HFFc6 (cell line): Measurements from ENCODE around the gene PIGR. TPM values are rescaled to one million over a fixed set of nuclear protein-coding genes. Genes with fewer than 3 reads are reported as not detected.
A peak's percentile ranks its signal among the peaks of the same experiment; 100 is the strongest.

Experiments used
- DNase-seq: peaks from one replicate; pipeline ENCODE4 v3.0.0-alpha.2; 2018
- H3K27ac Mint-ChIP-seq: 2 replicates; pipeline ENCODE4 v1.8.0; 2020; ENCODE audit warnings: mild to moderate bottlenecking, mixed read lengths
- H3K27me3 Mint-ChIP-seq: 2 replicates; pipeline ENCODE4 v1.8.0; 2021; ENCODE audit warnings: mild to moderate bottlenecking, moderate library complexity, mixed read lengths; ENCODE audit not compliant: insufficient read depth
- H3K36me3 Mint-ChIP-seq: 2 replicates; pipeline ENCODE4 v1.8.0; 2021; ENCODE audit warnings: low read depth, mixed read lengths
- H3K4me1 Mint-ChIP-seq: 2 replicates; pipeline ENCODE4 v1.8.0; 2020; ENCODE audit warnings: low read depth, mixed read lengths
- H3K4me3 Mint-ChIP-seq: 2 replicates; pipeline ENCODE4 v1.8.0; 2020; ENCODE audit warnings: mild to moderate bottlenecking, moderate library complexity, mixed read lengths
- H3K9me3 Mint-ChIP-seq: 2 replicates; pipeline ENCODE4 v1.8.0; 2020; ENCODE audit warnings: mild to moderate bottlenecking, mixed read lengths
- total RNA-seq, 6 experiments: library from RNA; stranded (reverse); fragmentation: NEBNext Ultra II Directional; extraction: Animal tissue kit (Norgen Biotek cat#: 25700); gene quantifications; 2 replicates in 1 of 6; 3 replicates in 5 of 6; pipeline ENCODE4 v1.2.3, GENCODE V29; 2021
- TF ChIP-seq, protein P1 (sequence below): fragments of 200-600 bp; sonication (generic); IDR thresholded peaks from 2 replicates; pipeline ENCODE4 v1.5.0; 2021; ENCODE audit warnings: antibody characterized with exemption, mild to moderate bottlenecking

The PIGR gene
- total RNA-seq, 6 experiments from 2014 or later = 0.14 to 0.26 TPM; not detected in 4

DNA sequence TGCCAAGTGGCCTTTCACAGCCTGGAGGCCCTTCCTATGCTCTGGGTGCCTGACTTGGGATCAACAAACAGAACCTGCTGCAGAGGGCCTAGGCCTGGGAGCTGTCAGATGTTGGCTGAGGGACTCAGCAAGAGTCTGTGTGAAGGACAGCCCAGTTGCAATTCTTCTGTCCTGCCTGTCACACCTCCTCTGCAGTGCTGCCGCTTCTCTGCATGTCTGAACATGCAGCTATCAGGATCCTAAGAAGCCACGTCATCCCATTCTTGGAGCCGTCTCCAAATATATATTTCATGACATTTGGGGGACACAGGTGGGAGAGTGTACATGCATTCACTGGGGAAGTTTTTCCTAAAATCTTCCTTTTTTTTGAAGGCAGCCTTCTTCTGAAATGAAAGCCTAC is 15.4 kb upstream of the PIGR start:
- H3K4me3 Mint-ChIP-seq = no peak overlapping the region
- DNase-seq = no peak
- TF ChIP-seq, protein P1, sequence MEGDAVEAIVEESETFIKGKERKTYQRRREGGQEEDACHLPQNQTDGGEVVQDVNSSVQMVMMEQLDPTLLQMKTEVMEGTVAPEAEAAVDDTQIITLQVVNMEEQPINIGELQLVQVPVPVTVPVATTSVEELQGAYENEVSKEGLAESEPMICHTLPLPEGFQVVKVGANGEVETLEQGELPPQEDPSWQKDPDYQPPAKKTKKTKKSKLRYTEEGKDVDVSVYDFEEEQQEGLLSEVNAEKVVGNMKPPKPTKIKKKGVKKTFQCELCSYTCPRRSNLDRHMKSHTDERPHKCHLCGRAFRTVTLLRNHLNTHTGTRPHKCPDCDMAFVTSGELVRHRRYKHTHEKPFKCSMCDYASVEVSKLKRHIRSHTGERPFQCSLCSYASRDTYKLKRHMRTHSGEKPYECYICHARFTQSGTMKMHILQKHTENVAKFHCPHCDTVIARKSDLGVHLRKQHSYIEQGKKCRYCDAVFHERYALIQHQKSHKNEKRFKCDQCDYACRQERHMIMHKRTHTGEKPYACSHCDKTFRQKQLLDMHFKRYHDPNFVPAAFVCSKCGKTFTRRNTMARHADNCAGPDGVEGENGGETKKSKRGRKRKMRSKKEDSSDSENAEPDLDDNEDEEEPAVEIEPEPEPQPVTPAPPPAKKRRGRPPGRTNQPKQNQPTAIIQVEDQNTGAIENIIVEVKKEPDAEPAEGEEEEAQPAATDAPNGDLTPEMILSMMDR = no peak
- H3K36me3 Mint-ChIP-seq = no peaks in the 10 kb centered on the region
- no peaks in the 10 kb centered on the region for H3K9me3 Mint-ChIP-seq
- H3K27ac Mint-ChIP-seq = no peak overlapping the region
- H3K4me1 Mint-ChIP-seq = peaks cover 9% of the 10 kb centered on the region
- H3K27me3 Mint-ChIP-seq = peaks cover 23% of the 10 kb centered on the region

DNA sequence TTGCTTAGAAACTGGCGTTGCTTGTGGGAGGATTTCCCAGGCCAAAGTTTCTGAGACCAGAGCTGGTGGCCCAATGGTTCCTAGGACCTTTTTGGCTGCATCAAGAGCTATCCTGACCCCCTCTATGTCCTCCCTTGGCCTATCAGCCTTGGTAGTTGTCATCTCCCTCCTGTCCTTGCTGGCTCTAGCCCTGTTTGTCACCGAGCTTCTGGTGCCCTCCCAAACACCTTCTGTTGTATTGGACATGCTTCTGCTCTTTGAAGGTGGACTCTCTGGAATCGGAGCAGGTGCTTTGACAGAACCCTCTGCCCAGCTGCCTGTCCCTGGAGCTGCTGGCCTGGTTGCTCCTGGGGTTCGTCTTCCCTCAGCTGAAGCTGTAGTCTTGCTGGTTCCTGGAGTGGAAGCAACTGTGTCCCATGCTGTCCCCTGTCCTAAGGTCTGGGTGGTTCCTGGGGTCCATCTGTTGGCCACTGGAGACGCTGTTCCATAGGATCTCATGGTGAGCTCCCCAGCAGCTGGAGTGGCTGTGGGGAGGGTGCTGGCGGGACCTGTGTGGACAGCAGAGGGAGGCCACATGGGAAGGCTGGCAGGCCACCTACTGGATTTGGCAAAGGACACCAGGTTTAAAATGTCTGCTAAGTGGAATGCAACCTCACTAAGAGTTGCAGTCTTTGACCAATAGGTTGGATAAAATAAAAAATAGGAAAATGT is 14.6 kb upstream of the PIGR start:
- no peak for DNase-seq
- Mint-ChIP-seq H3K36me3 (no peaks in the 10 kb centered on the region), H3K27ac (no peak overlapping the region), H3K4me1 (peaks cover 10% of the 10 kb centered on the region), H3K27me3 (peaks cover 29% of the 10 kb centered on the region), H3K9me3 (no peaks in the 10 kb centered on the region), H3K4me3 (no peak overlapping the region)
- TF ChIP-seq, protein P1 = peak; percentile 33

DNA sequence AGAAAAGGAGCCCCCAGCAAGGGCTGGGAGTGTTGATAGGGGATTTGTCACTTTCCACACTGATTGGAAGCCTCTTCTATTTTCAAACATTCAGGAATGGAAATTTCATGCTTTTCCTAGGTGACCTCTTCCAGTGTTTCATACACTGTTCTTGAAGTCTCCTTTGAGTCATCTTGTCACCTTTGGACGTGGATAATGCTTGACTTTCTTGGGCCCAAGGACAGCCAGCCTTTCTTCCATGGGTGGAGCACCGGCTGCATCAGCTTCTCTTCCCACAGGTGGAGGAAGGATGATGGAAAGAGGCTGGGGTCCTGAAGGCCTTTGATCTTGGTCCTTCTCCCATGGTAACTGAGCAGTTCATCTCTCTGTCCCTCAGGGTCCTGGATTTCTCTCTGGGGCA is 11.9 kb upstream of the PIGR start:
- TF ChIP-seq, protein P1 = no peak
- DNase-seq = no peak
- H3K27ac Mint-ChIP-seq = no peak overlapping the region
- H3K4me1 Mint-ChIP-seq = peaks cover 11% of the 10 kb centered on the region
- peaks cover 36% of the 10 kb centered on the region for H3K27me3 Mint-ChIP-seq
- no peaks in the 10 kb centered on the region for H3K36me3 Mint-ChIP-seq
- H3K9me3 Mint-ChIP-seq = no peaks in the 10 kb centered on the region
- no peak overlapping the region for H3K4me3 Mint-ChIP-seq

DNA sequence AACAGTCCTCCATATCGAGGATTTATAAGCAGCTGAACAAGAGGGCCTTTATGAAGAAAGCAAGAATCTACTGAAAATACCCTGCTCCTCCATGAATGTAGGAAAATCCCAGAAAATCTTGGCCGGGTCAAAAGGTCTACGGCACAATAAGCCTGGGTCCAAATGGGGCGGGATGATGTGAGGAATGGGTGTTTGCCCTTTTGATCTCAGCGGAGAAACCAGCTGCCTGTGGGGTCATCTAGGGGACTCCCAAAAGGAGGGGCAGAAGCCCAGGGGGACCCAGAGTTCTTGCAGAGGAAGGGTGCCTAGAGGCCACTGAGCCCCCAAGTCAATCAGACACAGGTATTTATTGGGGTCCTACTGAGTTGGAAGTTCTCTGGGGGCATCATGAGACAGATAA is 11.4 kb upstream of the PIGR start:
- Mint-ChIP-seq H3K27me3 (peaks cover 38% of the 10 kb centered on the region), H3K4me1 (peaks cover 6% of the 10 kb centered on the region; the same call in 1 of the 2 replicates), H3K9me3 (no peaks in the 10 kb centered on the region), H3K4me3 (no peak overlapping the region), H3K36me3 (no peaks in the 10 kb centered on the region), H3K27ac (no peak overlapping the region)
- DNase-seq = no peak
- TF ChIP-seq, protein P1 = no peak

DNA sequence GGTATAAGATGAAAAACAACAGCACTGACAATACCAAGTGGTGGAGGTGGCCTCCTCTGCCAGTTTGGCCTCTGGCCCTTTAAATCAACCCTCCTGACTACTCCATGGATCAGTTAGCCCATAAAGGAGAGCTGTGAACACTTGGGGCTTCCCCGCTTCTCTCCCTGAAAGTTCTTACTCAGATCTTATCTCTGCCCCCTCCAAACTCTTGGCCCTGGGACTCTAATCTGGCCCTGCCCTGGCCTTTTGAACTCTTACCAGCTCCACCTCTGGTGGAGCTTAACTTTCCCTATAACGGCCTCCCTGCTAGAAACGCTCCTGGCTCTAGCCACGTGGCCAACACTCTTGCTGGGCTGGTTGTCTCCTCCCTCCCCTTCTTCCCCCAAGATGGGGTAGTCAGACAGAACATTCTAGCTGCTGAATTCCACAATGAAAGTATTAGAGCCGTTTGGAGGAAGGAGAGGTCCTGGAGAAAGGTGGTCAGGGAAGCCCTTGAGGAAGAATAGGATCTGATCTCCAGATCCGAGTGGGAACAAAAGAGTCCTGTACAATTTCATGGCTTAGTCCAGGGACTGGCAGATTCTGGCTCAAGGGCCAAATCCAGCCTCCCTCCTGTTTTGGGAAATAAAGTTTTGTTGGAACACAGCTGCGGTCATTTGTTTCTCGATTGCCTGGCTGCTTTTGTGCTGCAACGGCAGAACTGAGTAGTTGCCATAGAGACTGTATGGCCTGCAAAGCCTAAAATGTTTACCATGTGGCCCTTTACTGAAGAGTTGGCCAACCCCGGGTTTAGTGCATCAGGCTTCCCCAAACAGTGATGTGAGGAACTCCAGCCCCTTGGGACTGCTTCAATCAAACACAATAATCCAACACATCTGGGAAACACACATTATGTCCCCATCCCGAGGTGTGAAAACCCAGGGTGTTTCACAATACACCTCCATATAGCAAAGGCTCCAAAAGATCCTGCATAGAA is 9.5 kb upstream of the PIGR start:
- Mint-ChIP-seq H3K9me3 (no peaks in the 10 kb centered on the region), H3K27ac (no peak overlapping the region), H3K36me3 (no peaks in the 10 kb centered on the region), H3K4me3 (no peak overlapping the region), H3K27me3 (peaks cover 38% of the 10 kb centered on the region), H3K4me1 (peaks cover 6% of the 10 kb centered on the region; the same call in 1 of the 2 replicates)
- TF ChIP-seq, protein P1 = no peak
- DNase-seq = no peak
